ENCODE measurements around the gene TSNAX. TPM values are rescaled to one million over a fixed set of nuclear protein-coding genes. Genes with fewer than 3 reads are reported as not detected.
A peak's percentile ranks its signal among the peaks of the same experiment; 100 is the strongest.
"Not testable (repeated sequence)": the region's sequence is repeated elsewhere in the genome, so short reads cannot be mapped to it uniquely, and the experiment has no call there.

TSNAX gene
- polyA plus RNA-seq, 4 donors, result 16.2 to 36.7 (median 18.2) TPM

- no peaks in the 10 kb centered on the region for H3K9me3 ChIP-seq (ENCODE audit: control insufficient read depth in 2 of 2, insufficient read depth in 1 of 2, low read depth in 1 of 2, low read length in 1 of 2)
- FAIRE-seq (no peak), DNase-seq (no peak)
- H3K4me1 ChIP-seq (ENCODE audit: control insufficient read depth in 3 of 3, insufficient read depth in 2 of 3, low read depth in 1 of 3, low read length in 2 of 3), result no peaks in the 10 kb centered on the region
- H3K27me3 ChIP-seq (ENCODE audit: control insufficient read depth in 3 of 3, insufficient read depth in 3 of 3, low read length in 3 of 3), result no peaks in the 10 kb centered on the region
- H3K27ac ChIP-seq (ENCODE audit: low read depth in 1 of 3, low read length in 2 of 3), result no peak overlapping the region
- WGBS, 3 donors, result 78 to 88% (median 83%) methylated on average over 11 of the region's 11 CpGs
- H3K36me3 ChIP-seq (ENCODE audit: control insufficient read depth in 3 of 3, insufficient read depth in 2 of 3, low read depth in 1 of 3, low read length in 3 of 3), result no peaks in the 10 kb centered on the region
- H3K4me3 ChIP-seq (ENCODE audit: low read depth in 1 of 3, low read length in 3 of 3), result no peak overlapping the region
These were observed 63.0 kb downstream of the TSNAX start for GRCh38 chr1:231591466-231591865.

DNA sequence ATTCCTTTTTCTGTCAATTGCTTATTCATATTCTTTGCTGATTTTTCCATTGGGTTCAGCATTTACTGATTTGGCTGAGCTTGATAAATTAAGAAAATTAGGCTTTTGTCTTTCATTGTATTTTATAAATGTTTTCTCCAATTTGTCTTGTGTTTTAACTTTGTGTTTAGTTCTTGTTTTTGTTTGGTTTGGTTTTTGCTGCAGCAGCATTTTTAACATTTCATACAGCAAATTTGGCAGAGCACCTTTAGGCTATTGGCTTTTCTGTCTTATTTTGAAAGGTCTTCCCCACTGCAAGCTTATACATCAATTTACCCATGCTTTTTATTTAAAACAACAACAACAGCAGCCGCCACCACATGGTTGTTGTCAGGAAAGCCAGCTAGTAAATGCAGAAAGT, 64.3 kb downstream of the TSNAX start:
- H3K4me3 ChIP-seq (ENCODE audit: low read depth in 1 of 3, low read length in 3 of 3), result no peak overlapping the region
- H3K27me3 ChIP-seq (ENCODE audit: control insufficient read depth in 3 of 3, insufficient read depth in 3 of 3, low read length in 3 of 3), result no peaks in the 10 kb centered on the region
- WGBS, 3 donors, result 68 to 86% (median 83%) methylated on average over 1 of the region's 1 CpG
- DNase-seq (no peak), FAIRE-seq (no peak)
- H3K27ac ChIP-seq (ENCODE audit: low read depth in 1 of 3, low read length in 2 of 3), result no peak overlapping the region
- H3K4me1 ChIP-seq (ENCODE audit: control insufficient read depth in 3 of 3, insufficient read depth in 2 of 3, low read depth in 1 of 3, low read length in 2 of 3), result no peaks in the 10 kb centered on the region
- H3K36me3 ChIP-seq (ENCODE audit: control insufficient read depth in 3 of 3, insufficient read depth in 2 of 3, low read depth in 1 of 3, low read length in 3 of 3), result no peaks in the 10 kb centered on the region
- no peaks in the 10 kb centered on the region for H3K9me3 ChIP-seq (ENCODE audit: control insufficient read depth in 2 of 2, insufficient read depth in 1 of 2, low read depth in 1 of 2, low read length in 1 of 2)

DNA sequence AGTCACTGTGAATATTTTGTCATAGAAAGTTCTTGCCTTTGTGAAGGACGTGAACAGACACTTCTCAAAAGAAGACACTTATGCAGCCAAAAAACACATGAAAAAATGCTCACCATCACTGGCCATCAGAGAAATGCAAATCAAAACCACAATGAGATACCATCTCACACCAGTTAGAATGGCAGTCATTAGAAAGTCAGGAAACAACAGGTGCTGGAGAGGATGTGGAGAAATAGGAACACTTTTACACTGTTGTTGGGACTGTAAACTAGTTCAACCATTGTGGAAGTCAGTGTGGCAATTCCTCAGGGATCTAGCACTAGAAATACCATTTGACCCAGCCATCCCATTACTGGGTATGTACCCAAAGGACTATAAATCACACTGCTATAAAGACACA, 64.8 kb downstream of the TSNAX start:
- not testable (repeated sequence) for H3K36me3 ChIP-seq (ENCODE audit: control insufficient read depth in 3 of 3, insufficient read depth in 2 of 3, low read depth in 1 of 3, low read length in 3 of 3); FAIRE-seq; H3K27me3 ChIP-seq (ENCODE audit: control insufficient read depth in 3 of 3, insufficient read depth in 3 of 3, low read length in 3 of 3); H3K9me3 ChIP-seq (ENCODE audit: control insufficient read depth in 2 of 2, insufficient read depth in 1 of 2, low read depth in 1 of 2, low read length in 1 of 2); H3K4me1 ChIP-seq (ENCODE audit: control insufficient read depth in 3 of 3, insufficient read depth in 2 of 3, low read depth in 1 of 3, low read length in 2 of 3); H3K4me3 ChIP-seq (ENCODE audit: low read depth in 1 of 3, low read length in 3 of 3); DNase-seq; H3K27ac ChIP-seq (ENCODE audit: low read depth in 1 of 3, low read length in 2 of 3)
- WGBS, 3 donors, result 81 to 97% (median 87%) methylated on average over 1 of the region's 1 CpG

DNA sequence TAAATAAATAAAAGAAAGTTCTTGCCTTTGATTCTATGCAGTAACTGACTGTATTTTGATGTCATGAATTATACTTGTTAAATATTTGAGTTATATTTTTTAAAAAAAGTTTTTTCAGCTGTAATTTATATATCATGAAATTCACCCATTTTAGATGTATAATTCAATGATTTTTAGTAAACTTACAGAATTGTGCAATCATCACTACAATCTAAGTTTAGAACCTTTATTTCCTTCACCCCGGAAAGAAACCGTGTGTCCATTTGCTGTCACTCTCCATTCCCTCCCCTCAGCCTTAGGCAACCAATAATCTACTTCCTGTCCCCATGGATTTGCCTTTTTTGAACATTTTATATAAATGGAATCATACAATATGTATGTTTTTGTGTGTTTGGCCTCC, 65.7 kb downstream of the TSNAX start:
- DNase-seq, result no peak
- Histone ChIP-seq H3K27ac (ENCODE audit: low read depth in 1 of 3, low read length in 2 of 3) (no peak overlapping the region), H3K27me3 (ENCODE audit: control insufficient read depth in 3 of 3, insufficient read depth in 3 of 3, low read length in 3 of 3) (no peaks in the 10 kb centered on the region), H3K4me3 (ENCODE audit: low read depth in 1 of 3, low read length in 3 of 3) (no peak overlapping the region), H3K4me1 (ENCODE audit: control insufficient read depth in 3 of 3, insufficient read depth in 2 of 3, low read depth in 1 of 3, low read length in 2 of 3) (no peaks in the 10 kb centered on the region), H3K36me3 (ENCODE audit: control insufficient read depth in 3 of 3, insufficient read depth in 2 of 3, low read depth in 1 of 3, low read length in 3 of 3) (no peaks in the 10 kb centered on the region), H3K9me3 (ENCODE audit: control insufficient read depth in 2 of 2, insufficient read depth in 1 of 2, low read depth in 1 of 2, low read length in 1 of 2) (no peaks in the 10 kb centered on the region)
- 50 to 69% (median 60%) methylated on average over 2 of the region's 2 CpGs for WGBS, 3 donors
- no peak for FAIRE-seq

DNA sequence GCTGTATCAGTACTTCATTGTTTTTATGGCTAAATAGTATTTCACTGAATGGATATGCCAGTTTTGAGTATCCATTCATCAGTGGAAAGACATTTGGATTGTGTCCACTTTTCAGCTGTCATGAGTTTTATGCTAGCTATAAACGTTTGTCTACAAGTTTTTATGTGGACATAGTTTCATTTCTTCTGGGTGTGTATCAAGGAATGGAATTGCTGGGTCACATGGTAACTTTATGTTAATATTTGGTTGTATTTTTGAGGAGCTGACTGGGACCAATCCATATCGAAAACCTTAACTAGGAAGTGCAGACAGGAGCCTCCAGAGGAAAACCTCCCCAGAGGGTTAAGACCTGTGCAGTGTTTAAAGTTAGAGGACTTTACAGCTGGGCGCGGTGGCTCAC, 66.3 kb downstream of the TSNAX start:
- no peak overlapping the region for H3K27ac ChIP-seq (ENCODE audit: low read depth in 1 of 3, low read length in 2 of 3)
- no peak overlapping the region for H3K4me3 ChIP-seq (ENCODE audit: low read depth in 1 of 3, low read length in 3 of 3)
- no peaks in the 10 kb centered on the region for H3K9me3 ChIP-seq (ENCODE audit: control insufficient read depth in 2 of 2, insufficient read depth in 1 of 2, low read depth in 1 of 2, low read length in 1 of 2)
- no peaks in the 10 kb centered on the region for H3K4me1 ChIP-seq (ENCODE audit: control insufficient read depth in 3 of 3, insufficient read depth in 2 of 3, low read depth in 1 of 3, low read length in 2 of 3)
- H3K36me3 ChIP-seq (ENCODE audit: control insufficient read depth in 3 of 3, insufficient read depth in 2 of 3, low read depth in 1 of 3, low read length in 3 of 3), result no peaks in the 10 kb centered on the region
- H3K27me3 ChIP-seq (ENCODE audit: control insufficient read depth in 3 of 3, insufficient read depth in 3 of 3, low read length in 3 of 3), result no peaks in the 10 kb centered on the region
- no peak for DNase-seq
- 73 to 79% (median 79%) methylated on average over 4 of the region's 4 CpGs for WGBS, 3 donors
- FAIRE-seq, result no peak

- Histone ChIP-seq H3K27ac (ENCODE audit: low read depth in 1 of 3, low read length in 2 of 3) (no peak overlapping the region), H3K27me3 (ENCODE audit: control insufficient read depth in 3 of 3, insufficient read depth in 3 of 3, low read length in 3 of 3) (no peaks in the 10 kb centered on the region), H3K4me1 (ENCODE audit: control insufficient read depth in 3 of 3, insufficient read depth in 2 of 3, low read depth in 1 of 3, low read length in 2 of 3) (no peaks in the 10 kb centered on the region), H3K9me3 (ENCODE audit: control insufficient read depth in 2 of 2, insufficient read depth in 1 of 2, low read depth in 1 of 2, low read length in 1 of 2) (no peaks in the 10 kb centered on the region), H3K36me3 (ENCODE audit: control insufficient read depth in 3 of 3, insufficient read depth in 2 of 3, low read depth in 1 of 3, low read length in 3 of 3) (no peaks in the 10 kb centered on the region), H3K4me3 (ENCODE audit: low read depth in 1 of 3, low read length in 3 of 3) (no peak overlapping the region)
- DNase-seq (no peak), FAIRE-seq (no peak)
- WGBS, 3 donors, result 48 to 67% (median 54%) methylated on average over 5 of the region's 5 CpGs
These were observed 67.9 kb downstream of the TSNAX start for GRCh38 chr1:231596337-231596791.

DNA sequence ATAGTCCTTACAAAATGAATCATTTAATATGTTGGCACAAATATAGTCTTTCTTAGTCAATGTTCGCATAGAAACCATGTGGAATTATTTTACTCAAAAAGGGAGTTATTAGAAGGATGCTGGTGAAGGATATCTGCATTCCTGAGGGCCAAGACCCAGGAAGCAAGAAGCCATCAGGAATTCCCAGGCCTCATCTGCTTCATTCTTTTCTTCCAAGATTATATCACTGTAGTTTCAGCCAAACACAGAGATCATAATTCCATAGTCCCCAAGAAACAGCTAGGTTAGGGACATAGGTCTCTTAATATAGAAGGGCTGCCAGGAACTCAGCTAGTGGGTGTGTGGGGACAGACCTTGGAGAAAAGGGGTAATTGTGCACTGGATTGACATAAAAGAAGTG, 69.5 kb downstream of the TSNAX start:
- no peak for DNase-seq
- no peaks in the 10 kb centered on the region for H3K36me3 ChIP-seq (ENCODE audit: control insufficient read depth in 3 of 3, insufficient read depth in 2 of 3, low read depth in 1 of 3, low read length in 3 of 3)
- H3K4me3 ChIP-seq (ENCODE audit: low read depth in 1 of 3, low read length in 3 of 3), result no peak overlapping the region
- no peak overlapping the region for H3K27ac ChIP-seq (ENCODE audit: low read depth in 1 of 3, low read length in 2 of 3)
- no peaks in the 10 kb centered on the region for H3K9me3 ChIP-seq (ENCODE audit: control insufficient read depth in 2 of 2, insufficient read depth in 1 of 2, low read depth in 1 of 2, low read length in 1 of 2)
- no peaks in the 10 kb centered on the region for H3K27me3 ChIP-seq (ENCODE audit: control insufficient read depth in 3 of 3, insufficient read depth in 3 of 3, low read length in 3 of 3)
- 93 to 96% (median 95%) methylated on average over 1 of the region's 1 CpG for WGBS, 3 donors
- no peak for FAIRE-seq
- no peaks in the 10 kb centered on the region for H3K4me1 ChIP-seq (ENCODE audit: control insufficient read depth in 3 of 3, insufficient read depth in 2 of 3, low read depth in 1 of 3, low read length in 2 of 3)

DNA sequence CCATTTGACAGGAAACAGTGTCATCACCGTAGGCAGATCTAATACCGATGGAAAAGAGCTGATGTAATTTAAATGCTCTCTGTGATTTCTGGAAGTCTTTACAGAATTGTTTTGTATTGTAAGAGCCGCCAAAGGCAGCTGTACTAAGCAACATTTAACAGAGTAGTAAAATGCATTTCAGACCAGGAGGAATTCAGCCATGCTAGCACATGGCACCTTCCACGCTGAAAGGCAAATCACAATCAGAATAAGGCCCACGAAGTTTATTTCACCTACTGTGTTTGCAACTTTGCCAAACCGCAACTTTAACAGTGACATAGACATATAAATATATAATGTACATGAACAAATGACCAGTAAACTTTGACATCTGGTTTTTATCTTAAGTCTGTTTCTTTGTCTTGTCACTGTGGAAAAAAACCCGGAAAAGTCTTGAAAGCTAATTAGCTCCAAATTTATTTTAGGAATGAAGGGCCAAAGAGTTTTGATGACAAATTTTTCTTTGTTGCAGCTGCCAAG, 72.0 kb downstream of the TSNAX start:
- 57 to 75% (median 70%) methylated on average over 7 of the region's 7 CpGs for WGBS, 3 donors
- no peaks in the 10 kb centered on the region for H3K9me3 ChIP-seq (ENCODE audit: control insufficient read depth in 2 of 2, insufficient read depth in 1 of 2, low read depth in 1 of 2, low read length in 1 of 2)
- no peaks in the 10 kb centered on the region for H3K36me3 ChIP-seq (ENCODE audit: control insufficient read depth in 3 of 3, insufficient read depth in 2 of 3, low read depth in 1 of 3, low read length in 3 of 3)
- H3K4me3 ChIP-seq (ENCODE audit: low read depth in 1 of 3, low read length in 3 of 3), result no peak overlapping the region
- DNase-seq, result no peak
- no peak for FAIRE-seq
- H3K4me1 ChIP-seq (ENCODE audit: control insufficient read depth in 3 of 3, insufficient read depth in 2 of 3, low read depth in 1 of 3, low read length in 2 of 3), result no peaks in the 10 kb centered on the region
- peak overlapping the region in 1 of 3 donors; percentile 25 for H3K27ac ChIP-seq (ENCODE audit: low read depth in 1 of 3, low read length in 2 of 3)
- H3K27me3 ChIP-seq (ENCODE audit: control insufficient read depth in 3 of 3, insufficient read depth in 3 of 3, low read length in 3 of 3), result no peaks in the 10 kb centered on the region

Data from small intestine (tissue), 7 donors.